T-helper 1 cell treated with Interleukin-12 subunit alpha and Interleukin-12 subunit beta and Interleukin-4 antibody, amounts not matched to agents 30 ng/mL and 1 ng/mL, for 36 hours (primary cell): ENCODE results near the gene KIF21B. TPM values are rescaled to one million over a fixed set of nuclear protein-coding genes. Genes with fewer than 3 reads are reported as not detected.

Experiments
- intact Hi-C: fragments of 100-400 bp; cut with micrococcal nuclease; formaldehyde crosslinking; loops from one replicate; pipeline ENCODE4 v1.15.1; 2024
- total RNA-seq: library from RNA; stranded (reverse); gene quantifications from 2 replicates; pipeline ENCODE4 v1.2.3, GENCODE V29; 2022

KIF21B gene
- total RNA-seq, 1 donor from 2014 or later: 92.8 TPM

GRCh38 chr1:201001962-201002361 lies 21.6 kb downstream of the KIF21B start:
- intact Hi-C loops: no loop called here

- intact Hi-C loops: no loop called here
Measured at GRCh38 chr1:201000391-201000790, 23.1 kb downstream of the KIF21B start.

GRCh38 chr1:200999667-201000066 lies 23.8 kb downstream of the KIF21B start:
- intact Hi-C loops: no loop called here

- intact Hi-C loops: no loop called here
Measured at GRCh38 chr1:200998323-200998722, 25.2 kb downstream of the KIF21B start.

- intact Hi-C loops: no loop called here
Measured at GRCh38 chr1:200992382-200993048, 31.0 kb downstream of the KIF21B start.

- intact Hi-C loops: no loop called here
Measured at GRCh38 chr1:200991097-200991614, 32.4 kb downstream of the KIF21B start.

- intact Hi-C loops: no loop called here
Measured at GRCh38 chr1:200990114-200990513, 33.4 kb downstream of the KIF21B start.

GRCh38 chr1:200989337-200989736 lies 34.2 kb downstream of the KIF21B start:
- intact Hi-C loops: no loop called here

GRCh38 chr1:200988693-200989092 lies 34.8 kb downstream of the KIF21B start:
- intact Hi-C loops: no loop called here

GRCh38 chr1:200985481-200985880 lies 38.0 kb downstream of the KIF21B start:
- intact Hi-C loops: no loop called here

GRCh38 chr1:200983035-200983561 lies 40.4 kb downstream of the KIF21B start:
- intact Hi-C loops: no loop called here

GRCh38 chr1:200982071-200982945 lies 41.2 kb downstream of the KIF21B start:
- intact Hi-C loops: no loop called here

GRCh38 chr1:200981278-200981677 lies 42.2 kb downstream of the KIF21B start:
- intact Hi-C loops: no loop called here

GRCh38 chr1:200980873-200981272 lies 42.6 kb downstream of the KIF21B start:
- intact Hi-C loops: loop anchor here (1.0 kb wide), 1 partner anchor 62 kb away; no protein-coding TSS in a partner anchor

GRCh38 chr1:200980452-200980772 lies 43.1 kb downstream of the KIF21B start:
- intact Hi-C loops: loop anchor here (1.0 kb wide), 1 partner anchor 63 kb away; no protein-coding TSS in a partner anchor

- intact Hi-C loops: loop anchor here (1.0 kb wide), 1 partner anchor 63 kb away; no protein-coding TSS in a partner anchor
Measured at GRCh38 chr1:200979574-200980451, 43.7 kb downstream of the KIF21B start.

- intact Hi-C loops: no loop called here
Measured at GRCh38 chr1:200977071-200977754, 46.3 kb downstream of the KIF21B start.

- intact Hi-C loops: no loop called here
Measured at GRCh38 chr1:200976634-200977033, 46.9 kb downstream of the KIF21B start.

- intact Hi-C loops: no loop called here
Measured at GRCh38 chr1:200975458-200975857, 48.1 kb downstream of the KIF21B start.

- intact Hi-C loops: no loop called here
Measured at GRCh38 chr1:200974711-200975110, 48.8 kb downstream of the KIF21B start.
